ENCODE results near the gene TMIE. TPM values are rescaled to one million over a fixed set of nuclear protein-coding genes. Genes with fewer than 3 reads are reported as not detected.

TMIE gene, protein sequence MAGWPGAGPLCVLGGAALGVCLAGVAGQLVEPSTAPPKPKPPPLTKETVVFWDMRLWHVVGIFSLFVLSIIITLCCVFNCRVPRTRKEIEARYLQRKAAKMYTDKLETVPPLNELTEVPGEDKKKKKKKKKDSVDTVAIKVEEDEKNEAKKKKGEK
- 0.51 and 2.0 TPM in 2 replicates for total RNA-seq
- 0.03 and 0.27 TPM in 2 replicates for polyA plus RNA-seq
- polyA plus RNA-seq (2012), result 0.24 TPM in 1 of 2 replicates, not detected in the other
- polyA minus RNA-seq (ENCODE audit: low replicate concordance), result not detected in 2 replicates

DNA sequence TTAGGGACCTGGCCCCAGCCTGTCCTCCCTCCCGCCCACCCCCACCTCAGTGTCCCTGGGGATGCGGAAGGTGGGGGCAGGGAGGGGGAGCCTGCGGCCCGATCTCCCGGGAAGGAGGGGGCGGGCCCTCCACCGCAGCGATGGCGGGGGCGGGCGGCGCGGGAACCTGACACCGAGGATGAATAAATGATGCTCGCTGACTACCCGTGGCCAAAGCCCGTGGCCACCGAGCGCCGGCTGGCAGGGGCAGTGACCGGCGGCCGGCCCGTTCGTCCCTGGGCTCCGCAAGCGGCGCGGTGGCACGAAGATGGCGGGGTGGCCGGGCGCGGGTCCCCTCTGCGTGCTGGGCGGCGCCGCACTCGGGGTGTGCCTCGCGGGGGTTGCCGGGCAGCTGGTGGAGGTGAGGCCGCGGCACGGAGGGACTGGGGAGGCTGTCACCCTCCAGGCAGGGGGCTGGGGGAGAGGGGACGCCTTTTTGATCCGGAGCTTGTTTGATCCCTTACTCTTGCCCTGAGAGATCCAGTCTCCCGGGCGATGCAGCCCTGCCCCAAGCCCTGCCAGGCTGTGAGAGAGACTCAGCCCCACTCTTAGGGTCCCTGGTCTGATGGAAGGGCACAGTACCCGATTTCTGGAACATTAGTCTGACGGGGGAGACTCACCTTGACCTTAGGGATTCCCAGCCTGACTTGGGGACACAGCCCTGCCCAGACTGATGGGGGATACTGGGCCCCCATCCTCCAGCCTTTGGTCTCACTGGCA lies at the start of gene TMIE:
Gene TMIE (plus strand): TSS at position 212 of the 759 bp plus-strand sequence. CDS start 96 bp downstream, at position 308.
- no peak within 1 kb of the TSS for H3K9ac ChIP-seq (ENCODE audit: insufficient read depth, low read length)
- H3K79me2 ChIP-seq (ENCODE audit: control insufficient read depth, insufficient read depth, low read length), result no peaks in the 10 kb centered on the region
- DNase-seq (ENCODE audit: low read depth in 2 of 2), result peak in 1 of 2 donors; percentile 12
- peaks cover 1% of the 10 kb centered on the region for H4K20me1 ChIP-seq (ENCODE audit: control insufficient read depth, extremely low read depth, insufficient read depth, low read length)
- no peaks in the 10 kb centered on the region for H3K9me3 ChIP-seq (ENCODE audit: control insufficient read depth, insufficient read depth, low read depth, low read length)
- peak within 1 kb of the TSS in 1 of 4 experiments; percentile 35 for H3K4me3 ChIP-seq (replicated peaks in 1 of 4; ENCODE audit: control extremely low read depth in 1 of 4, insufficient read depth in 1 of 4, low read depth in 3 of 4, low read length in 4 of 4)
- peaks cover 18% of the 10 kb centered on the region for H3K27me3 ChIP-seq (ENCODE audit: control insufficient read depth, insufficient read depth, low read length)
- TF ChIP-seq EZH2 (IDR thresholded peaks at IDR 0.05; ENCODE audit: low read length, missing control alignments), result no peak
- TF ChIP-seq, protein P1, sequence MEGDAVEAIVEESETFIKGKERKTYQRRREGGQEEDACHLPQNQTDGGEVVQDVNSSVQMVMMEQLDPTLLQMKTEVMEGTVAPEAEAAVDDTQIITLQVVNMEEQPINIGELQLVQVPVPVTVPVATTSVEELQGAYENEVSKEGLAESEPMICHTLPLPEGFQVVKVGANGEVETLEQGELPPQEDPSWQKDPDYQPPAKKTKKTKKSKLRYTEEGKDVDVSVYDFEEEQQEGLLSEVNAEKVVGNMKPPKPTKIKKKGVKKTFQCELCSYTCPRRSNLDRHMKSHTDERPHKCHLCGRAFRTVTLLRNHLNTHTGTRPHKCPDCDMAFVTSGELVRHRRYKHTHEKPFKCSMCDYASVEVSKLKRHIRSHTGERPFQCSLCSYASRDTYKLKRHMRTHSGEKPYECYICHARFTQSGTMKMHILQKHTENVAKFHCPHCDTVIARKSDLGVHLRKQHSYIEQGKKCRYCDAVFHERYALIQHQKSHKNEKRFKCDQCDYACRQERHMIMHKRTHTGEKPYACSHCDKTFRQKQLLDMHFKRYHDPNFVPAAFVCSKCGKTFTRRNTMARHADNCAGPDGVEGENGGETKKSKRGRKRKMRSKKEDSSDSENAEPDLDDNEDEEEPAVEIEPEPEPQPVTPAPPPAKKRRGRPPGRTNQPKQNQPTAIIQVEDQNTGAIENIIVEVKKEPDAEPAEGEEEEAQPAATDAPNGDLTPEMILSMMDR (conservative IDR thresholded peaks at IDR 0.05 in 1 of 2, IDR thresholded peaks at IDR 0.05 in 1 of 2; ENCODE audit: low read depth in 1 of 2, low read length in 2 of 2), result no peak
- H3K4me1 ChIP-seq (ENCODE audit: control insufficient read depth, extremely low read depth, insufficient read depth, low read length), result no peaks in the 10 kb centered on the region
- no peak within 1 kb of the TSS for H3K27ac ChIP-seq (ENCODE audit: insufficient read depth, low read length)
- no peak within 1 kb of the TSS for H2AFZ ChIP-seq (ENCODE audit: low read length)
- H3K4me2 ChIP-seq (ENCODE audit: extremely low read depth, insufficient read depth, low read length), result no peak within 1 kb of the TSS
- H3K36me3 ChIP-seq (ENCODE audit: control insufficient read depth, insufficient read depth, low read length), result no peaks in the 10 kb centered on the region

DNA sequence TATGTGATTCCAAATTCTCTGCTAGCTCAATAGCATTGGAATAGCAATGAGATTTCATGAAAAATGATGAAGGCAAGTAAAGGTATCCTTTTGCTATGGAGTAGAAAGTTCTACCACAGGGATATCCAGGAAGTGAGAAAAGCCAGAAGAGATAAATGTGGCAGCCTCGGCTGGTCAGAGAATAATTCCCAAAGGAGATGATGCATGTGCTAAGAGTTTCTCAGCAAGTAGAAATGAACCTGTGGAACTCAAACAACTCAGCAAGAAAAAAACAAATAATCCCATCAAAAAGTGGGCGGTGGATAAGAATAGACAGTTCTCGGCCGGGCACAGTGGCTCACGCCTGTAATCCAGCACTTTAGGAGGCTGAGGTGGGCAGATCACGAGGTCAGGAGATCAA lies 45.9 kb upstream of the TMIE start:
- Histone ChIP-seq H3K4me3 (replicated peaks in 1 of 4; ENCODE audit: control extremely low read depth in 1 of 4, insufficient read depth in 1 of 4, low read depth in 3 of 4, low read length in 4 of 4) (no peak overlapping the region), H3K4me1 (ENCODE audit: control insufficient read depth, extremely low read depth, insufficient read depth, low read length) (no peaks in the 10 kb centered on the region), H3K4me2 (ENCODE audit: extremely low read depth, insufficient read depth, low read length) (no peak overlapping the region), H4K20me1 (ENCODE audit: control insufficient read depth, extremely low read depth, insufficient read depth, low read length) (no peaks in the 10 kb centered on the region), H2AFZ (ENCODE audit: low read length) (no peak overlapping the region), H3K79me2 (ENCODE audit: control insufficient read depth, insufficient read depth, low read length) (no peaks in the 10 kb centered on the region), H3K27me3 (ENCODE audit: control insufficient read depth, insufficient read depth, low read length) (no peaks in the 10 kb centered on the region), H3K36me3 (ENCODE audit: control insufficient read depth, insufficient read depth, low read length) (no peaks in the 10 kb centered on the region), H3K9ac (ENCODE audit: insufficient read depth, low read length) (no peak overlapping the region), H3K9me3 (ENCODE audit: control insufficient read depth, insufficient read depth, low read depth, low read length) (no peaks in the 10 kb centered on the region), H3K27ac (ENCODE audit: insufficient read depth, low read length) (no peak overlapping the region)
- no peak for DNase-seq (ENCODE audit: low read depth in 2 of 2)
- TF ChIP-seq, protein P1 (conservative IDR thresholded peaks at IDR 0.05 in 1 of 2, IDR thresholded peaks at IDR 0.05 in 1 of 2; ENCODE audit: low read depth in 1 of 2, low read length in 2 of 2), result no peak
- no peak for TF ChIP-seq EZH2 (IDR thresholded peaks at IDR 0.05; ENCODE audit: low read length, missing control alignments)

DNA sequence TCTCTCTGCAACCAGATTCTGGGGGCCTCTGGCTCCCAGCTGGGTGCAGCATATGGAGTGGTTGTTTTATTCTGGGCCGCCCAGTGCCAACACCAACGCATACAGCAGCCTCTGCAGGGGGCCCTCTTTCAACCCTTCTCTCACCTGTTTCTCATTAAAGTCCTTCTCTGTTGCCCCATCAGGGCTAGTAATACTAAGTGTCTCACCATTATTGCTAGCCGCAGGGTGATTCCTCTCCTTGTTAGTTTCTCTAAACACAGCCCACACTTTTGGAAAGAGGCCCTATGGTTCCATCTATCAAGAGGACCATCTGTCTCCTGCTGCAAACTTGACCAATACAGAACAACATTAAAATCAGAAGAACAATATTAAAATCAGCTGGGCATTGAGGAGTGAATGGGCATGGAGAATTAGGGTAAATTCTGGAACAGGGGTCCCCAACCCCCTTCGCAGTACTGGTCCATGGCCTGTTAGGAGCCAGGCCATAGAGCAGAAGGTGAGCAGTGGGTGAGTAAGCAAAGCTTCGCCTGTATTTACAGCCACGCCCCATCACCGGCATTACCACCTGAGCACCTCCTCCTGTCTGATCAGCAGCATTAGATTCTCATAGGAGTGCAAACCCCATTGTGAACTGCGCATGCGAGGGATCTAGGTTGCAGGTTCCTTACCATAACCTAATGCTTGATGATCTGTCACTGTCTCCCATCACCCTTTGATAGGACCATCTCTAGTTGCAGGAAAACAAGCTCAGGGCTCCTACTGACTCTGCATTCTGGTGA lies 44.2 kb upstream of the TMIE start:
- Histone ChIP-seq H3K9me3 (ENCODE audit: control insufficient read depth, insufficient read depth, low read depth, low read length) (no peaks in the 10 kb centered on the region), H3K36me3 (ENCODE audit: control insufficient read depth, insufficient read depth, low read length) (no peaks in the 10 kb centered on the region), H3K9ac (ENCODE audit: insufficient read depth, low read length) (no peak overlapping the region), H3K27me3 (ENCODE audit: control insufficient read depth, insufficient read depth, low read length) (no peaks in the 10 kb centered on the region), H2AFZ (ENCODE audit: low read length) (no peak overlapping the region), H3K4me1 (ENCODE audit: control insufficient read depth, extremely low read depth, insufficient read depth, low read length) (no peaks in the 10 kb centered on the region), H3K4me2 (ENCODE audit: extremely low read depth, insufficient read depth, low read length) (no peak overlapping the region), H3K79me2 (ENCODE audit: control insufficient read depth, insufficient read depth, low read length) (no peaks in the 10 kb centered on the region), H3K4me3 (replicated peaks in 1 of 4; ENCODE audit: control extremely low read depth in 1 of 4, insufficient read depth in 1 of 4, low read depth in 3 of 4, low read length in 4 of 4) (no peak overlapping the region), H4K20me1 (ENCODE audit: control insufficient read depth, extremely low read depth, insufficient read depth, low read length) (no peaks in the 10 kb centered on the region), H3K27ac (ENCODE audit: insufficient read depth, low read length) (no peak overlapping the region)
- no peak for DNase-seq (ENCODE audit: low read depth in 2 of 2)
- no peak for TF ChIP-seq EZH2 (IDR thresholded peaks at IDR 0.05; ENCODE audit: low read length, missing control alignments)
- TF ChIP-seq, protein P1 (conservative IDR thresholded peaks at IDR 0.05 in 1 of 2, IDR thresholded peaks at IDR 0.05 in 1 of 2; ENCODE audit: low read depth in 1 of 2, low read length in 2 of 2), result no peak

Measured in fibroblast of lung (primary cell).